SU-DHL-6 (cell line): Measurements from ENCODE around the gene MAGOH.
"Not testable (repeated sequence)": the region's sequence is repeated elsewhere in the genome, so short reads cannot be mapped to it uniquely, and the experiment has no call there.

Source experiments
- H2AFZ ChIP-seq: fragments of 200-600 bp; sonication (generic); 2 replicates; pipeline ENCODE4 v1.6.1; 2014; ENCODE audit warnings: low read depth, mild to moderate bottlenecking, moderate library complexity, mixed read lengths, antibody characterized with exemption, low read length; ENCODE audit not compliant: severe bottlenecking
- H3F3A ChIP-seq: fragments of 200-600 bp; shearing (Covaris generic); 2 replicates; pipeline ENCODE4 v1.6.0; 2016; ENCODE audit warnings: antibody characterized with exemption, mild to moderate bottlenecking; ENCODE audit not compliant: insufficient read depth
- H3K27ac ChIP-seq: fragments of 200-600 bp; sonication (generic); 2 replicates; pipeline ENCODE4 v1.5.1; 2016; ENCODE audit warnings: low read depth, mild to moderate bottlenecking, low read length, moderate library complexity, mixed read lengths
- H3K27me3 ChIP-seq: fragments of 200-600 bp; sonication (generic), shearing (Covaris generic); 2 replicates; pipeline ENCODE4 v1.6.0; 2014; ENCODE audit warnings: mild to moderate bottlenecking, low read length
- H3K36me3 ChIP-seq: fragments of 200-600 bp; sonication (generic); 2 replicates; pipeline ENCODE4 v1.6.1; 2014; ENCODE audit warnings: mild to moderate bottlenecking, low read length, mixed read lengths
- H3K4me2 ChIP-seq: fragments of 300-600, 200-600 bp; shearing (Covaris generic), sonication (generic); 2 replicates; pipeline ENCODE4 v1.6.0; 2014; ENCODE audit warnings: low read length, low read depth, mild to moderate bottlenecking; ENCODE audit not compliant: poor library complexity, severe bottlenecking
- H3K4me3 ChIP-seq: fragments of 200-600 bp; sonication (generic); 2 replicates; pipeline ENCODE4 v1.5.1; 2014; ENCODE audit warnings: antibody characterized with exemption, low read length, mild to moderate bottlenecking, mixed read lengths; ENCODE audit not compliant: insufficient read depth, poor library complexity, severe bottlenecking
- H3K79me2 ChIP-seq: fragments of 200-600 bp; sonication (generic); 2 replicates; pipeline ENCODE4 v1.6.1; 2014; ENCODE audit warnings: mild to moderate bottlenecking, low read length, moderate library complexity; ENCODE audit not compliant: insufficient read depth
- H3K9ac ChIP-seq: fragments of 200-600 bp; sonication (generic); 2 replicates; pipeline ENCODE4 v1.7.0; 2014; ENCODE audit warnings: mild to moderate bottlenecking, low read length
- H3K9me2 ChIP-seq: fragments of 200-600 bp; sonication (generic); replicated peaks from 2 replicates; pipeline ENCODE4 v1.6.1; 2014; ENCODE audit warnings: low read length; ENCODE audit not compliant: insufficient read depth
- H3K9me3 ChIP-seq: fragments of 200-600 bp; sonication (generic); 2 replicates; pipeline ENCODE4 v1.6.1; 2014; ENCODE audit warnings: low read length, mixed read lengths; ENCODE audit not compliant: insufficient read depth
- H4K20me1 ChIP-seq: fragments of 200-600 bp; sonication (generic); 2 replicates; pipeline ENCODE4 v1.6.1; 2014; ENCODE audit warnings: low read depth, mild to moderate bottlenecking, antibody characterized with exemption, low read length, moderate library complexity, mixed read lengths
- CTCF ChIP-seq: fragments of 200-600 bp; sonication (generic); IDR thresholded peaks from one replicate; pipeline ENCODE4 v1.5.1; 2017; ENCODE audit warnings: antibody characterized with exemption, mild to moderate bottlenecking, low read length, moderate library complexity; ENCODE audit not compliant: insufficient read depth, poor library complexity, severe bottlenecking
- EZH2phosphoT487 ChIP-seq: fragments of 200-600 bp; sonication (generic), shearing (Covaris generic); conservative IDR thresholded peaks from 2 replicates; pipeline ENCODE4 v1.6.1; 2018; ENCODE audit warnings: mild to moderate bottlenecking, antibody characterized with exemption, low read length, moderate library complexity, mixed read lengths

The MAGOH gene

GRCh38 chr1:53207726-53208125 lies 30.6 kb downstream of the MAGOH start:
- peaks cover 2% of the 10 kb centered on the region; the same call in 1 of the 2 replicates for H3F3A ChIP-seq
- H3K79me2 ChIP-seq = no peaks in the 10 kb centered on the region
- H3K27me3 ChIP-seq = no peaks in the 10 kb centered on the region
- peaks cover 20% of the 10 kb centered on the region; the same call in 1 of the 2 replicates for H3K9me3 ChIP-seq
- H3K4me3 ChIP-seq = no peak overlapping the region
- no peaks in the 10 kb centered on the region for H4K20me1 ChIP-seq
- no peak overlapping the region for H3K4me2 ChIP-seq
- H3K36me3 ChIP-seq = peaks cover 59% of the 10 kb centered on the region
- no peak overlapping the region for H3K27ac ChIP-seq
- TF ChIP-seq CTCF (no peak), EZH2phosphoT487 (no peak)
- no peak overlapping the region for H3K9ac ChIP-seq
- no peak overlapping the region for H2AFZ ChIP-seq
- H3K9me2 ChIP-seq = no peaks in the 10 kb centered on the region

- H2AFZ ChIP-seq = no peak overlapping the region
- no peaks in the 10 kb centered on the region for H3K9me2 ChIP-seq
- H3K27me3 ChIP-seq = no peaks in the 10 kb centered on the region
- H3K4me2 ChIP-seq = no peak overlapping the region
- H3F3A ChIP-seq = peaks cover 3% of the 10 kb centered on the region; the same call in 1 of the 2 replicates
- no peaks in the 10 kb centered on the region for H4K20me1 ChIP-seq
- H3K4me3 ChIP-seq = no peak overlapping the region
- peaks cover 63% of the 10 kb centered on the region for H3K36me3 ChIP-seq
- H3K79me2 ChIP-seq = no peaks in the 10 kb centered on the region
- no peak overlapping the region for H3K9ac ChIP-seq
- no peak for TF ChIP-seq EZH2phosphoT487
- peaks cover 20% of the 10 kb centered on the region; the same call in 1 of the 2 replicates for H3K9me3 ChIP-seq
- no peak overlapping the region for H3K27ac ChIP-seq
These were observed 31.5 kb downstream of the MAGOH start for GRCh38 chr1:53206735-53207379.

GRCh38 chr1:53206083-53206685 lies 32.1 kb downstream of the MAGOH start:
- H3F3A ChIP-seq, H3K9me2 ChIP-seq, H4K20me1 ChIP-seq, H3K79me2 ChIP-seq, H3K4me3 ChIP-seq, H3K27me3 ChIP-seq, H3K27ac ChIP-seq, H2AFZ ChIP-seq, H3K9ac ChIP-seq, H3K4me2 ChIP-seq: not testable (repeated sequence)
- peaks cover 20% of the 10 kb centered on the region; the same call in 1 of the 2 replicates for H3K9me3 ChIP-seq
- H3K36me3 ChIP-seq = peaks cover 63% of the 10 kb centered on the region

GRCh38 chr1:53205496-53205895 lies 32.8 kb downstream of the MAGOH start:
- H4K20me1 ChIP-seq, H3K4me2 ChIP-seq, H3K27me3 ChIP-seq, H2AFZ ChIP-seq, H3K9ac ChIP-seq, H3K79me2 ChIP-seq, H3K9me2 ChIP-seq, H3K27ac ChIP-seq, H3F3A ChIP-seq, H3K4me3 ChIP-seq: not testable (repeated sequence)
- peaks cover 20% of the 10 kb centered on the region; the same call in 1 of the 2 replicates for H3K9me3 ChIP-seq
- peaks cover 63% of the 10 kb centered on the region for H3K36me3 ChIP-seq
